Trophoblast cell (in vitro differentiated cells and primary cell): Measurements from ENCODE around the gene GAS2L2.

Source experiments
- DNase-seq, 2 donors: peaks; one replicate each; pipeline ENCODE4 v3.0.0-alpha.2; 2016
- H2AFZ ChIP-seq: 2 replicates; pipeline ENCODE4 v1.6.1; 2013; ENCODE audit warnings: low read length, moderate library complexity, mild to moderate bottlenecking; ENCODE audit not compliant: insufficient read depth, poor library complexity
- H2AK5ac ChIP-seq: 2 replicates; pipeline ENCODE4 v1.6.1; 2013; ENCODE audit warnings: mild to moderate bottlenecking, low read length
- H2BK120ac ChIP-seq: 2 replicates; pipeline ENCODE4 v1.6.1; 2013; ENCODE audit warnings: low read length, mild to moderate bottlenecking, moderate library complexity; ENCODE audit not compliant: insufficient read depth, poor library complexity
- H2BK12ac ChIP-seq: 2 replicates; pipeline ENCODE4 v1.6.1; 2013; ENCODE audit warnings: mild to moderate bottlenecking, low read length, moderate library complexity
- H2BK5ac ChIP-seq: 2 replicates; pipeline ENCODE4 v1.6.1; 2013; ENCODE audit warnings: low read length, low read depth, moderate library complexity, mild to moderate bottlenecking; ENCODE audit not compliant: poor library complexity
- H3K14ac ChIP-seq: 2 replicates; pipeline ENCODE4 v1.6.1; 2013; ENCODE audit warnings: mild to moderate bottlenecking, low read length
- H3K18ac ChIP-seq: 2 replicates; pipeline ENCODE4 v1.6.1; 2013; ENCODE audit warnings: mild to moderate bottlenecking, low read length
- H3K23ac ChIP-seq: 2 replicates; pipeline ENCODE4 v1.6.1; 2013; ENCODE audit warnings: low read length
- H3K27ac ChIP-seq: 2 replicates; pipeline ENCODE4 v1.5.1; 2013; ENCODE audit warnings: low read depth, mild to moderate bottlenecking, inconsistent platforms, low read length, moderate library complexity
- H3K27me3 ChIP-seq: 2 replicates; pipeline ENCODE4 v1.6.1; 2013; ENCODE audit warnings: inconsistent platforms, mild to moderate bottlenecking, low read length, moderate library complexity; ENCODE audit not compliant: insufficient read depth
- H3K36me3 ChIP-seq, 2 experiments: 1 replicate in 1 of 2; 2 replicates in 1 of 2; pipeline ENCODE4 v1.6.1; 2013; ENCODE audit warnings: low read length in 2 of 2, mild to moderate bottlenecking in 2 of 2, moderate library complexity in 1 of 2; ENCODE audit not compliant: insufficient read depth in 2 of 2, control insufficient read depth in 1 of 2
- H3K4ac ChIP-seq: 2 replicates; pipeline ENCODE4 v1.6.1; 2013; ENCODE audit warnings: low read depth, mild to moderate bottlenecking, low read length, moderate library complexity
- H3K4me1 ChIP-seq, 2 experiments: 1 replicate in 1 of 2; 2 replicates in 1 of 2; pipeline ENCODE4 v1.6.1; 2013; ENCODE audit warnings: low read length in 2 of 2, mild to moderate bottlenecking in 2 of 2, moderate library complexity in 1 of 2; ENCODE audit not compliant: insufficient read depth in 2 of 2, control insufficient read depth in 1 of 2
- H3K4me2 ChIP-seq: 2 replicates; pipeline ENCODE4 v1.6.1; 2013; ENCODE audit warnings: inconsistent platforms, mild to moderate bottlenecking, low read length, moderate library complexity
- H3K4me3 ChIP-seq: 2 replicates; pipeline ENCODE4 v1.5.1; 2013; ENCODE audit warnings: mild to moderate bottlenecking, low read depth, low read length, inconsistent platforms
- H3K79me1 ChIP-seq: one replicate; pipeline ENCODE4 v1.6.1; 2013; ENCODE audit warnings: low read length
- H3K79me2 ChIP-seq: 2 replicates; pipeline ENCODE4 v1.6.1; 2013; ENCODE audit warnings: low read length, mild to moderate bottlenecking; ENCODE audit not compliant: control insufficient read depth, insufficient read depth, poor library complexity
- H3K9ac ChIP-seq: 2 replicates; pipeline ENCODE4 v1.6.1; 2013; ENCODE audit warnings: mild to moderate bottlenecking, low read length
- H3K9me3 ChIP-seq: 2 replicates; pipeline ENCODE4 v1.6.1; 2013; ENCODE audit warnings: low read depth, mild to moderate bottlenecking, control low read depth, inconsistent platforms, low read length; ENCODE audit not compliant: insufficient read depth
- H4K12ac ChIP-seq: 2 replicates; pipeline ENCODE4 v1.6.1; 2013; ENCODE audit warnings: low read depth, mild to moderate bottlenecking, low read length, moderate library complexity
- H4K8ac ChIP-seq: 2 replicates; pipeline ENCODE4 v1.6.1; 2013; ENCODE audit warnings: low read depth, mild to moderate bottlenecking, low read length, moderate library complexity
- H4K91ac ChIP-seq: one replicate; pipeline ENCODE4 v1.6.1; 2013; ENCODE audit warnings: low read depth, mild to moderate bottlenecking, low read length, moderate library complexity
- WGBS: extraction: QIAGEN DNeasy Blood & Tissue Kit; methylation state at CpG from one replicate; pipeline ENCODE4 v1.1.7; 2013; ENCODE audit warnings: missing lambda C conversion rate; ENCODE audit not compliant: insufficient read length, insufficient coverage; ENCODE audit errors: extremely low coverage; 5-methylcytosine and 5-hydroxymethylcytosine counted together

The GAS2L2 gene

DNA sequence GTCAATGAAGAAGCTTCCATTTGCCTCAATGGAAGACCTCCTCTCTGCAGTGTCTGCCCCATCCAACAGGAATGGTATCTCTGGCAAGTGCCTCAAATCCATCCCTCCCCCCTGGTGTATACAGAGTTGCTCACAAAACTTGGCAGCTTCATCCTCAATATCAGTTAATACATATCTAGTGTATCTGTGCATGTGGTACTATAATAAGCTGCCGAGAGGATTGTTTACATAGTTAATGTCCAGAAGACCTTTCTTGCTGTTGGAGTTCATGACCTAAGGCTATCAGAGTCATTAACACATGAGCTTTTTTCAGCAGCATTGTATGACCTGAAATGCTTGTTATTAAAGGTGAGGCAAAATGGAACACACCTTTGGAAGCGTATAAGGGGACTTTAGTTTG lies 35.6 kb downstream of the GAS2L2 start:
- Histone ChIP-seq H3K9me3 (no peaks in the 10 kb centered on the region), H4K8ac (no peak overlapping the region), H3K27me3 (no peaks in the 10 kb centered on the region), H3K27ac (no peak overlapping the region), H2BK12ac (no peak overlapping the region), H3K79me2 (no peaks in the 10 kb centered on the region), H3K18ac (no peak overlapping the region), H3K14ac (no peak overlapping the region), H3K4me1 (peaks cover 0 to 10% of the 10 kb centered on the region in 2 experiments), H2AK5ac (no peak overlapping the region), H4K12ac (no peak overlapping the region), H4K91ac (no peak overlapping the region), H3K4ac (no peak overlapping the region), H3K79me1 (no peaks in the 10 kb centered on the region), H3K4me3 (no peak overlapping the region), H2BK120ac (no peak overlapping the region), H3K9ac (no peak overlapping the region), H2BK5ac (no peak overlapping the region), H2AFZ (no peak overlapping the region), H3K4me2 (no peak overlapping the region), H3K23ac (no peak overlapping the region), H3K36me3 (peaks cover 2 to 4% of the 10 kb centered on the region in 2 experiments)
- WGBS = no CpG with 5 or more reads among the region's 2 CpGs
- no peak for DNase-seq

DNA sequence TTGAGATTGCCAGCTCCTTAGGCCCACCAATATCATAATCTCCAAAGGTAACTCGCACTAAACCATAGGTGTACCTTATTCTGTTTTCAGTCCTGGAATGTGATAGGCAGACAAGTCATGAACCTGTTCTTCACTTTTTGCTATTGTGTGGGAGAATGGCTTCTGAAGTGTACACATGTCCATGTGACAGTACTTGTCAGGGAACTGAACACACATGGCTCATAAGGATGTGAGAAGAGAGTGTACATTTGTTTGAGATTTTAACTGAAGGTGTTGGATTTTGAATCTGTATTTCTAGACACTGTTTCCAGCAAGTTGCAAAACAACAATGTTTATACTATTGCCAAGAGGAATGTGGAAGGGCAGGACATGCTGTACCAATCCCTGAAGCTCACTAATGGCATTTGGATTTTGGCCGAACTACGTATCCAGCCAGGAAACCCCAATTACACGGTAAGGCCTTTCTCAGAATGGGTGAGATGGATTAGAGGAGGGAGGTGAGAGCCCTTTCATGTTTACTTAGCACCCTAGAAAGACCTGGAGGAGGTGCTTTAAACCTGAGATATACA lies 36.1 kb downstream of the GAS2L2 start:
- Histone ChIP-seq H3K4me1 (peaks cover 0 to 10% of the 10 kb centered on the region in 2 experiments), H3K36me3 (peaks cover 2 to 4% of the 10 kb centered on the region in 2 experiments), H3K27ac (no peak overlapping the region), H3K18ac (no peak overlapping the region), H3K27me3 (no peaks in the 10 kb centered on the region), H2BK5ac (no peak overlapping the region), H3K9ac (no peak overlapping the region), H3K23ac (no peak overlapping the region), H4K91ac (no peak overlapping the region), H3K79me1 (no peaks in the 10 kb centered on the region), H2BK12ac (no peak overlapping the region), H2AK5ac (no peak overlapping the region), H4K12ac (no peak overlapping the region), H4K8ac (no peak overlapping the region), H3K4ac (no peak overlapping the region), H3K9me3 (no peaks in the 10 kb centered on the region), H3K4me3 (no peak overlapping the region), H2AFZ (no peak overlapping the region), H2BK120ac (no peak overlapping the region), H3K79me2 (no peaks in the 10 kb centered on the region), H3K4me2 (no peak overlapping the region), H3K14ac (no peak overlapping the region)
- DNase-seq = peak in 1 of 2 donors; percentile 63
- WGBS = no CpG with 5 or more reads among the region's 4 CpGs

- no peak for DNase-seq
- H2BK12ac ChIP-seq = no peak overlapping the region
- no peak overlapping the region for H2AFZ ChIP-seq
- no peak overlapping the region for H3K23ac ChIP-seq
- H3K9ac ChIP-seq = no peak overlapping the region
- no peak overlapping the region for H3K27ac ChIP-seq
- H2BK120ac ChIP-seq = no peak overlapping the region
- no peak overlapping the region for H2AK5ac ChIP-seq
- peaks cover 1 to 2% of the 10 kb centered on the region in 2 experiments for H3K36me3 ChIP-seq
- WGBS = no CpG with 5 or more reads among the region's 3 CpGs
- no peak overlapping the region for H3K4me2 ChIP-seq
- H3K27me3 ChIP-seq = no peaks in the 10 kb centered on the region
- H3K9me3 ChIP-seq = no peaks in the 10 kb centered on the region
- H2BK5ac ChIP-seq = no peak overlapping the region
- no peak overlapping the region for H4K12ac ChIP-seq
- no peaks in the 10 kb centered on the region for H3K79me2 ChIP-seq
- peaks cover 0 to 10% of the 10 kb centered on the region in 2 experiments for H3K4me1 ChIP-seq
- no peaks in the 10 kb centered on the region for H3K79me1 ChIP-seq
- H3K18ac ChIP-seq = no peak overlapping the region
- no peak overlapping the region for H3K4ac ChIP-seq
- no peak overlapping the region for H4K8ac ChIP-seq
- H3K4me3 ChIP-seq = no peak overlapping the region
- no peak overlapping the region for H4K91ac ChIP-seq
- H3K14ac ChIP-seq = no peak overlapping the region
These were observed 36.9 kb downstream of the GAS2L2 start for GRCh38 chr17:35716173-35716572.

DNA sequence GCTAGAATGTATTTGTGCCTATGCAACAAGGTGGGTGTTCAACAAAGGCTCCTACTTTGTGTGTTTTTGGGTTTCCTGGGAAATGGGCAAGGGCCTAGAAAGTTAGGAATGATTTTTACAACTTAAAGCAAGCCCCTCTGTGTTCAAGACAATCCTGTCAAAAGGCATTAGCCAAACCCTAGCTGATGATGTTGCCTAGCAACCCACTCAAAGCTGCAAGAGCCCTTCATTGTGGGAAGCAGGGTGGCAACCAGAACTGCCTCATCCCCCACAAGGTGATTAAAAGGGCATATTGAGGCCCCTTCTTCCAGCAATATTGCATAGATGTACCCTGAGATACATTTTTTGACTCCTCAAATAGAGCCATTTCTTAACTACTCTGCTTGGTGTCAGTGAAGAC lies 37.6 kb downstream of the GAS2L2 start:
- Histone ChIP-seq H3K23ac (no peak overlapping the region), H3K36me3 (peaks cover 2 to 4% of the 10 kb centered on the region in 2 experiments), H3K79me1 (no peaks in the 10 kb centered on the region), H3K4ac (no peak overlapping the region), H4K8ac (no peak overlapping the region), H3K79me2 (no peaks in the 10 kb centered on the region), H3K4me2 (no peak overlapping the region), H3K14ac (no peak overlapping the region), H2BK5ac (no peak overlapping the region), H3K18ac (no peak overlapping the region), H2BK120ac (no peak overlapping the region), H4K12ac (no peak overlapping the region), H3K4me3 (no peak overlapping the region), H2BK12ac (no peak overlapping the region), H3K27ac (no peak overlapping the region), H2AK5ac (no peak overlapping the region), H3K9me3 (no peaks in the 10 kb centered on the region), H4K91ac (no peak overlapping the region), H2AFZ (no peak overlapping the region), H3K4me1 (peaks cover 0 to 10% of the 10 kb centered on the region in 2 experiments), H3K27me3 (no peaks in the 10 kb centered on the region), H3K9ac (no peak overlapping the region)
- DNase-seq = no peak
